HG03354 (cell line): Measurements from ENCODE around the gene DEFB127.
"Not testable (repeated sequence)": the region's sequence is repeated elsewhere in the genome, so short reads cannot be mapped to it uniquely, and the experiment has no call there.

ENCODE experiments used
- ATAC-seq: cut with Tn5 transposase; IDR thresholded peaks from one replicate; pipeline ENCODE4 v1.9.1; 2021; ENCODE audit warnings: mild to moderate bottlenecking; ENCODE audit not compliant: unreplicated experiment, poor library complexity, severe bottlenecking

Gene DEFB127, protein sequence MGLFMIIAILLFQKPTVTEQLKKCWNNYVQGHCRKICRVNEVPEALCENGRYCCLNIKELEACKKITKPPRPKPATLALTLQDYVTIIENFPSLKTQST

DNA sequence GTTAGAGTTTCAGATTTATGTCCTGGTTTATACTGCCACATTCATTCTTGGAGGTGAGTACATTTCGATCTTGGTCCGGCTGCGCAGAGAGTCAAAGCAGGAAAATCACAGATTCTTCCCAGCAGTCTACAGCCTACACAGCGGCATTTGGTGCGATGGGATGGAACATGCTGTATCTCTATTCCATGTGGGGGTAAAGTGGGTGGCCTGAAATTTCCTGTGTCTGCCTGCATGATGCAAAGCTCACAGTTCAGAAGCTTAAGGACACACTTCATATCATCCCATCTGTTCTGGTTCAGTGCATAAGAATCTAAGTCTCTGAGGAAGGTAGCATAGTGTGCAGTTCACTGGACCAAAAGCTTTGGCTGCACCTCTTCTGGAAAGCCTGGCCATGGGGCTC, at the start of gene DEFB127:
Gene DEFB127 (plus strand): TSS at position 301 of the 400 bp plus-strand sequence. CDS start 91 bp downstream, at position 392.
- ATAC-seq = no peak

DNA sequence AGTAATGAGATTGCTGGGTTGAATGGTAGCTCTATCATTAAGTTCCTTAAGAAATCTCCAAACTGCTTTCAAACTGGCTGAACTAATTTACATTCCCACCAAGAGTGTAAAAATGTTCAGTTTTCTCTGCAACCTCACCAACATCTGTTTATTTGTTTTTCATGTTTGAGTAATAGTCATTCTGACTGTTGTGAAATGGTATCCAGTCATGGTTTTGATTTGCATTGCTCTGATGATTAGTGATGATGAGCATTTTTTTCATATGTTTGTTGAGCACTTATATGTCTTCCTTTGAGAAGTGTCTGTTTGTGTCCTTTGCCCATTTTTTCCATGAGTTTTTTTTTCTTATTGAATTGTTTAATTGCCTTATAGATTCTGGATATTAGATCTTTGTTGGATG, 44.9 kb upstream of the DEFB127 start:
- ATAC-seq = no peak

DNA sequence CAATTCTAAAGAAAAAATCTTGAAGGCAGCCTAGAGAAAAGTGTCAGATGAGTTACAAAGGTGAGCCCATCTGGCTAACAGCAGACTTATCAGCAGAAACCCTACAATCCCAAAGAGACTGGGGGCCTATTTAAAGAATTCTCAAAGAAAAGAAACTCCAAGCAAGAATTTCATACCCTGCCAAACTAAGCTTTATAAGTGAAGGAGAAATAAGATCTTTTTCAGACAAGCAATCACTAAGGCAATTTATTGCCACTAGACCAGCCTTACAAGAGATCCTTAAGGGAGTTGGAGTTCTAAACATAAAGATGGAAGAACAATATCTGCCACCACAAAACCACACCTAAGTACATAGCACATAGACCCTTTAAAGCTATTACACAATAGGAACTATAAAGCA, 39.7 kb upstream of the DEFB127 start:
- no peak for ATAC-seq

DNA sequence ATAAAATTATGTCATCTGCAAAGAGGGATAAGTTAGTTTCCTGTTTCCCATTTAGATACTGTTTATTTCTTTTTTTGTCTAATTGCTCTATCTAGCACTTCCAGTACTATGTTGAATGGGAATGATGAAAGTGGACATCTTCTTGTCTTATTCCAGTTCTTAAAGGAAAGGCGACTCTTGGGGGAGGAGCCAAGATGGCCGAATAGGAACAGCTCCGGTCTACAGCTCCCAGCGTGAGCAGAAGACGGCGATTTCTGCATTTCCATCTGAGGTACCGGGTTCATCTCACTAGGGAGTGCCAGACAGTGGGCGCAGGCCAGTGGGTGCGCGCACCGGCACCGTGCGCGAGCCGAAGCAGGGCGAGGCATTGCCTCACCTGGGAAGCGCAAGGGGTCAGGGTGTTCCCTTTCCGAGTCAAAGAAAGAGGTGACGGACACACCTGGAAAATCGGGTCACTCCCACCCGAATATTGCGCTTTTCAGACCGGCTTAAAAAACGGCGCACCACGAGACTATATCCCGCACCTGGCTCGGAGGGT, 27.4 kb upstream of the DEFB127 start:
- not testable (repeated sequence) for ATAC-seq

DNA sequence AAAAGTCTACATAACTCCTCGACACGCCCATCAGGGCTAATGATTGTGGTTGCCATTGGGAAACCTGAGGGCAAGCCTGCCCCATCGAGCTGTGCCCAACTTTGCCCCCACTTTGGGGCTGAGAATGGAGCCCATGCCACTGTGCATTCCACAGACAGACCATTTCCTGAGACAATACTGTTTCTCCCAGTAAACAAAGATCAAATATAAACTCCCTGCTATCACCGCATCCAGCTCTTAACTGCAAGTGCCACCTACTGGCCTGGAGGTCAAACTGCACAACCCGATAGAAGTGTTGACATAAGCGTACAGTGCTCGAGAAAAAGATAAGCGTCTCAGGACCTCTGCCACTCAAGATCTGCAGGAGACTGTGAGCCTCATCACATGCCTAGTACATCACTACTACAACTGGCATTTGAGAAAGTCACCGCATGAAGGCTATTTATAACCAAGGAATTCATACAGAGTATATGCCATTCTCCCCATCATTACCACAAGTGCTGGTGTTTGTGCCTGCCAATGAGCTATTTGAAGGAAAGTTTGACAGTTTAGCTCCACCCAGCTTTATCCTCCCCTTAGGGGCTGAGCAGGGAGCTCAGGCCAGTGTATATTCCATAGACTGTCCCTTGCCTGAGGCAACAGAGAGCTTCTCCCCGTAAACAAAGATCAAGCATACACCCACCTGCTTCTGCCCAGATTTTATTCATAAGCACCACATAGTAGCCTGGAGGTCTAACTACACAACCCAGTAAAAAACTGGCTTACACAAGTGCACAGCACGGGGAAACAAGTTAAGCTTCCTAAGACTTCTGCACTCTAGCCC, 19.4 kb upstream of the DEFB127 start:
- ATAC-seq = no peak

DNA sequence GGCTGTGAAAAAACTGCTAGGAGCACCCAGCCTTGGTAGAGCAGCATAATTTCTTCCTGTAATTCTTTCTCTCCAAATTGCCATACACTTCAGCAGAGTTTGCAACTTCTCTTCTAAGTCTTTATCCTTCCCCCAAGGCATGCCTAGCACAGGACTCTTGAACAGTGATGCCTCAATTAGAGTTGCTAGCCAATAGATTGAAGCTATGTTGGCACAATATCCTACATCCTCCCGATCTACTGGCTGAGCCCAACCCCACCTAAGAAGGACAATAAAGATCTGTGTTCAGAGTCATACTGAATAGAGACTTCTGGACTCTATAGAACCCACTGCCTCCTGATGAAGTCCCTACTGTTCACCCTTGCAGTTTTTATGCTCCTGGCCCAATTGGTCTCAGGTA, 15.0 kb upstream of the DEFB127 start, which contains the start of gene DEFB126:
Gene DEFB126 (plus strand): TSS at position 301 of the 400 bp plus-strand sequence. CDS start 39 bp downstream, at position 340.
- ATAC-seq = no peak

DNA sequence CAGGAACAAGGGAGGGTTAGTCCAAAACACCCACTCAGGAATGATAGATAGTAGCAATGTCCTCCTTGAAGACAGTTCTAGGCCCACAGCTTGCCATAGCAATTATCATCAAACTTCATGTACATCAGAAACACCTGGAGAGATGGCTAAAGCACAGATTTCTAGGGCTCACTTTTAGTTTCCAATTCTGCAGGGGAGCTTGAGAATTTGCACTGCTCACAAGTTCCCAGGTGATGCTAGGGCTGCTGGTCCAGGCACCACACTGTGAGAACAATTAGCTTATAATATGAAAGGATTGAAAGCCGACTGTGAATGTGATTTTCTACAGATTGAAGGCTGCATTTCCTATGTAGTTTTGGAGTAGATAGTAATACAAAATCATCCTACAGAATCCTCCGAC, 11.4 kb upstream of the DEFB127 start:
- no peak for ATAC-seq

DNA sequence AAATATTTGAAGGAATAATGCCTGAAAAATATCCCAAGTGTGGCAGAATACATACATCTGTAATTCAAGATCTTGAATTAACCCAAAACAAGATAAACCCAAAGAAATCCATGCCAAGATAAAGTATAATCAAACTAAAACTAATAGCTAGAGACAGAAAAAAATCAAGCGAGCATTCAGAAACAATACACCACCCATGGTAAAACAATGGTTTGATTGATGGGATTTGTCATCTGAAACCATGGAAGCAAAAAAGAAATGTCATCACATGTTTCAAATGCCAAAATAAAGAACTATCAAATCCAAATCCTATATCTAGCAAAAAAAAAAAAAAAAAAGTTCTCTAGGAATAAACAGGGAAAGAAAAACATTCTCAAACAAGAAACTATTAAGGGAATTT, 5.1 kb upstream of the DEFB127 start:
- ATAC-seq = no peak

DNA sequence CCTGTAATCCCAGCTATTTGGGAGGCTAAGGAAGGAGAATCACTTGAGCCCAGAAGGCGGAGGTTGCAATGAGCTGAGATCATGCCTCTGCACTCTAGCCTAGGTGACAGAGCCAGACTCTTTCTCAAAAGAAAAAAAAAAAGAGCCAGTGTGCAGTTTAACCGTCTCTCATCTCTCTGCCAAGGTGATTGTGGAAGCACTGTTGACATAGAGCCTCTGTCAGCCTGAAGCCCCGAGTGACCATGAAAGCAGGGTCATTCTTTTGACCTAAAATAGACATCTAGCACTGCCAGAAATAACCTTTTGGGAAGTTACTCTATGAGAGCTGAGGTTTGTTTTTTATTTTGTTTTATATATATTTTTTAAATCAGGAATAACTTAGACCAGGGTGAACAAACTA, 7.4 kb downstream of the DEFB127 start:
- no peak for ATAC-seq

DNA sequence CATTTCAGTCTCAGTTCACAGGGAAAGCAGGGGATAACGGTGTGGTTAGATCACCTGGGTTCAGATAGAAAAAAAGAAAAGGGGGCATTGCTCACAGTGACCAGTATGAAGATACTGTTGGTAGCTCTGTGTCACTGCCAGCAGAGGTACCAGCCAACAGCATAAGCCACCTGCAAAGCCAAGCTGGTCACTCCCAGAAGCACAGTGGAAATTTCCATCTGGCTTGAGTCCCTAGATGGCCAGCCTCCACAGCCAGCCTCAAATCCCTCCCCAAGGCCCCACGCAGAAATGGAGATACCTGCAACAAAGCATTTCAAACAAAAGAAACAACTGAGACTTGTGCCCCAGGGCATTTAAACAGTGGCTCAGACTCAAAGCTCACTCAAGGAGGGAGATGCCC, 11.6 kb downstream of the DEFB127 start:
- no peak for ATAC-seq

DNA sequence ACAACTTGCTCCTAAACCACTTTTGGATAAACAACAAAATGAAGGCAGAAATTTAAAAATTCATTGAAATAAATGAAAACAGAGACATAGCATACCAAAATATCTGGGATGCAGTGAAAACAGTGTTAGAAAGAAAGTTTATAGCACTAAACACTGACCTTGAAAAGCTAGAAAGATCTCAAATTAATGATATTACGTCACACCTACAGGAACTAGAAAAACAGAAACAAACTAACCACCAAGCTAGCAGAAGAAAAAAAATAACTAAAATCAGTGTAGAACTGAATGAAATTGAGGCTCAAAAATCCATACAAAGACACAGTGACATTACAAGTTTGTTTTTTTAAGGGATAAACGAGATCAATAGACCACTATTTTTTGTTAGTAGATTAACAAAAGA, 27.0 kb downstream of the DEFB127 start:
- no peak for ATAC-seq

DNA sequence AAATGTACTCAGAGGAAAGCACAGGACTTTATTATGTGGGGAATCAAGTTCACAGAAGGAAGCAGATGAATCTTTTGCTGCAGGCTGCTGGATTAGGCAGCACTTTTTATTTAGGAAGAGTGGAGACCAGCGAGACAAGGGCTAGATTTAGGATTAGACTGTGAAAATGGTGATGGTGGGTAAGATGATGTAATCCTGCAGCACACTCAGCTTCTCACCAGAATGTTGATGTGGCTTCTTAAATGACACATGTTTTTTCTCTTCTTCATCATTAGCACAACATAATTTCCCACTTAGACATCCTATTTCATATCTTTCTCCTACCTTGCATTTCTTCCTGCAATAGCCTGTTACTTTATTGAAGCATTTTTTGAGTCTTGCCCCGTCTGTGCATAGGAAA, 30.5 kb downstream of the DEFB127 start:
- ATAC-seq = no peak

DNA sequence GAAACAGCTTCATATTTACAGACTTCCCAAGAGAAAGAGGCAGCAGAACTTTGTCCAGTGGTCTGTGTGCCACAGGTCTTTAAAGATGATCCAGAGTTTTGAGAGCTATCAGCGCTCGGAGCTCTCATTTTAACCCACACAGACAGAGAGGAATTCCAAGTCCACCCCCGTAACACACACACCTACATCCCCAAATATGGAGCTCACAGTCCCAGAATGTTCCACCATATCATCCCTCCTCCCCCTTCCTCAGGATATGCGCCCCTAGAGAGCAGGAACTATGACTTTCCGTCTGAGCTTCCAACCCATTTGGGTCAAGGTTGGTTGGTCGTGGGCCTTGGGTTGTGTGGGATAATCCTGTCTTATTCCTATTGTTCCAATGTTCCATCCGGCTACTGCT, 32.4 kb downstream of the DEFB127 start, which contains the start of gene DEFB128:
Gene DEFB128 (minus strand): TSS at position 101 of the 400 bp plus-strand sequence. CDS start 88 bp downstream, at position 13.
- ATAC-seq = no peak

DNA sequence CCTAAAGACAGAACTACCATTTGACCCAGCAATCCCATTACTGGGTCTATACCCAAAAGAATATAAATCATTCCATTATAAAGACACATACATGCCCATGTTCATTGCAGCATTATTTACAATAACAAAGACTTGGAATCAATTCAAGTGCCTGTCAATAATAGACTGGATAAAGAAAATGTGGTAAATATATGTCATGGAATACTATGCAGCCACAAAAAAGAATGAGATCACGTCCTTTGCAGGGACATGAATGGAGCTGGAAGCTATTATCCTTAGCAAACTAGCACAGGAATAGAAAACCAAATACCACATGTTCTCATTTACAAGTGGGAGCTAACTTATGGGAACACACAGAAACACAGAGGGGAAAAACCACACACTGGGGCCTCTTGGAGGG, 41.0 kb downstream of the DEFB127 start:
- no peak for ATAC-seq

DNA sequence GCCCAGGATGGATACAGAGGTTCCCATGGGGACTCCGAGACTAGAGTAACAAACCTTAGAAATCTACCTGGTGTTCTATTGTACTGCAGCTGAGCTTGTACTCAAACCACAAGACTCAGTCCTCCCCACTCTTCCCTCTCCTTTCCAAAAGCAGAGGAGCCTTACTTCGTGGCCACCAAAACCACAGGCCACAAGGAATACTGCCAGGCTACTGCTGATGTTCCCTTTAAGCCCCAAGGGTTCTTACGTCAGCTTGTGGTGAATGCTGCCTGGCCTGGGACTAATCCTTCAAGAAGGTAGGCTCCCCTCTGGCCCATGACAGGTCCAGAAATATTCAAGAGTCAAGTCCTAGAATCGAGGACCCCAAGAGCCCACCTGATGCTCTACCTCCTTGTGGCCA, 42.7 kb downstream of the DEFB127 start:
- ATAC-seq = no peak

DNA sequence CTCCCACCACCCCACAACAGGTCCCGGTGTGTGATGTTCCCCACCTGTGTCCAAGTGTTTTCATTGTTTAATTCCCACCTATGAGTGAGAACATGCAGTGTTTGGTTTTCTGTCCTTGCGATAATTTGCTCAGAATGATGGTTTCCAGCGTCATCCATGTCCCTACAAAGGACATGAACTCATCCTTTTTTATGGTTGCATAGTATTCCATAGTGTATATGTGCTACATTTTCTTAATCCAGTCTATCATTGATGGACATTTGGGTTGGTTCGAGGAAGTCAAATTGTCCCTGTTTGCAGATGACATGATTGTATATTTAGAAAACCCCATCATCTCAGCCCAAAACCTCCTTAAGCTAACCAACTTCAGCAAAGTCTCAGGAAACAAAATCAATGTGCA, 46.4 kb downstream of the DEFB127 start:
- ATAC-seq = not testable (repeated sequence)
